ENCODE results near the gene TRMT2A.
A peak's percentile ranks its signal among the peaks of the same experiment; 100 is the strongest.

The TRMT2A gene

GRCh38 chr22:20115691-20116375, 1.2 kb downstream of the TRMT2A start, which contains the start of gene RANBP1:
RANBP1 (plus strand) TSS chr22:20116104; CDS start chr22:20116185, 81 bp downstream.
- no peak for DNase-seq

- DNase-seq, result no peak
Observed at GRCh38 chr22:20114506-20115475, 2.2 kb downstream of the TRMT2A start.

- DNase-seq, result no peak
Observed at GRCh38 chr22:20113551-20114310, 3.3 kb downstream of the TRMT2A start.

- no peak for DNase-seq
Observed at GRCh38 chr22:20112623-20113511, 4.2 kb downstream of the TRMT2A start.

GRCh38 chr22:20111689-20112622, 5.1 kb downstream of the TRMT2A start:
- DNase-seq, result no peak

- DNase-seq, result peak; percentile 20
Observed at GRCh38 chr22:20111045-20111688, 5.9 kb downstream of the TRMT2A start.

GRCh38 chr22:20110359-20110985, 6.6 kb downstream of the TRMT2A start:
- no peak for DNase-seq

- DNase-seq, result no peak
Observed at GRCh38 chr22:20109411-20110358, 7.3 kb downstream of the TRMT2A start.

- no peak for DNase-seq
Observed at GRCh38 chr22:20108757-20109230, 8.2 kb downstream of the TRMT2A start.

GRCh38 chr22:20107951-20108756, 8.9 kb downstream of the TRMT2A start:
- no peak for DNase-seq

GRCh38 chr22:20107471-20107901, 9.5 kb downstream of the TRMT2A start:
- DNase-seq, result no peak

GRCh38 chr22:20106849-20107237, 10.2 kb downstream of the TRMT2A start:
- DNase-seq, result no peak

- DNase-seq, result no peak
Observed at GRCh38 chr22:20106205-20106848, 10.7 kb downstream of the TRMT2A start.

GRCh38 chr22:20105456-20106204, 11.4 kb downstream of the TRMT2A start:
- no peak for DNase-seq

GRCh38 chr22:20102203-20102780, 14.7 kb downstream of the TRMT2A start:
- DNase-seq, result no peak

- no peak for DNase-seq
Observed at GRCh38 chr22:20101638-20102037, 15.4 kb downstream of the TRMT2A start.
